ENCODE data around the gene ACOX3. TPM values are rescaled to one million over a fixed set of nuclear protein-coding genes. Genes with fewer than 3 reads are reported as not detected.

ACOX3 gene
- total and polyA plus RNA-seq, 2 of the 8 experiments (the other 6 are each of a cell fraction or from before 2014, with no cell fraction given), result 2.5 to 9.9 TPM

DNA sequence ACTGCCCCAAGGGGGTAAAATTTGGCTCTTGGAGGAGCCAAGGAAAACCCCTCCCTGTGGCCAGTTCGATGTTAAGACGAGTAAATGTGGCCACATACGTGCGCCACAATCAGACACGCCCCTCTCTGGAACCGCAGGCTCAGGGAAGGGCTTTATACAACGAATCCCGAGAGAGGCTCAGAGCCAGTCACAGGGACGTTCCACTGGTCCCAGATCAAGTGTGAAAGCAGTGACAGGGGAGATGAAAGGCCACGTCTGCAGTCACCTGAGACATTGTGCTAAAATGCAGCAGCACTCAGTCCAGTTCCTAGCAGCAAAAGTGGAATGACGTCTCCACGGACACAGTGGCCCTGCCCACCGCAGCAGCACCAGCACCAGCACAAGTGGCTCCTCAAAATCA, 68.0 kb downstream of the ACOX3 start:
- no peaks in the 10 kb centered on the region for H3K79me1 ChIP-seq (ENCODE audit: low read depth, low read length)
- no peak overlapping the region for H3K14ac ChIP-seq (ENCODE audit: insufficient read length)
- no peak overlapping the region for H2AK5ac ChIP-seq (ENCODE audit: low read depth, low read length)
- CTCF ChIA-PET (ENCODE audit: partially characterized antibody), result interaction anchor here (1.2 kb wide), 1 partner anchor 35 kb away, joined by 4 read pairs; no protein-coding TSS in a partner anchor
- no peak overlapping the region for H4K5ac ChIP-seq (ENCODE audit: insufficient read length, low read depth, low read length)
- H4K8ac ChIP-seq (ENCODE audit: extremely low read depth, insufficient read depth, low read length), result no peak overlapping the region; the same call in 1 of the 2 replicates
- H3K27ac ChIP-seq (ENCODE audit: low read depth, low read length), result no peak overlapping the region
- no peak for TF ChIP-seq BACH1 (IDR thresholded peaks at IDR 0.05; ENCODE audit: low read length)
- H2BK5ac ChIP-seq (ENCODE audit: low read depth, low read length), result no peak overlapping the region
- H3K9me3 ChIP-seq (ENCODE audit: insufficient read depth in 2 of 2, low read depth in 1 of 2, low read length in 1 of 2), result no peaks in the 10 kb centered on the region
- no peak overlapping the region for H2BK15ac ChIP-seq (ENCODE audit: low read length)
- H3K79me2 ChIP-seq (ENCODE audit: control insufficient read depth in 1 of 2, insufficient read depth in 2 of 2, low read length in 2 of 2), result no peaks in the 10 kb centered on the region
- WGBS, 2 experiments (ENCODE audit: extremely low coverage in 1 of 2, insufficient coverage in 1 of 2, insufficient read length in 1 of 2, insufficient replicate concordance in 2 of 2, low coverage in 1 of 2, low lambda C conversion rate in 2 of 2, missing lambda C conversion rate in 1 of 2), result 89% methylated on average over 13 of the region's 13 CpGs; no CpG with 5 or more reads in 1 of the 2 experiments
- no peak overlapping the region for H3K56ac ChIP-seq (replicated peaks; ENCODE audit: insufficient read length, low read depth, low read length)
- H2BK20ac ChIP-seq (ENCODE audit: low read length), result no peak overlapping the region
- no peak overlapping the region for H3K23ac ChIP-seq (ENCODE audit: insufficient read length)
- H3K9ac ChIP-seq (replicated peaks in 1 of 4; ENCODE audit: extremely low read depth in 1 of 4, low read depth in 3 of 4, low read length in 3 of 4), result no peak overlapping the region
- no peak overlapping the region for H3K4me3 ChIP-seq (ENCODE audit: extremely low read depth in 1 of 4, insufficient read depth in 2 of 4, low read depth in 3 of 4, low read length in 4 of 4)
- no peak overlapping the region for H4K91ac ChIP-seq (replicated peaks; ENCODE audit: insufficient read length, low read length)
- no peak overlapping the region for H2AFZ ChIP-seq (ENCODE audit: low read length)
- no peak overlapping the region for H3K4ac ChIP-seq (replicated peaks; ENCODE audit: insufficient read length, low read depth, low read length)
- H3K4me1 ChIP-seq (replicated peaks in 1 of 4; ENCODE audit: control insufficient read depth in 3 of 4, insufficient read depth in 4 of 4, low read length in 3 of 4), result peaks cover 0 to 5% (median 2%) of the 10 kb centered on the region in 4 experiments; a peak in 2 of 7 replicates
- H4K20me1 ChIP-seq (replicated peaks in 1 of 2; ENCODE audit: control insufficient read depth in 1 of 2, insufficient read depth in 2 of 2, low read length in 2 of 2), result peaks cover 0 to 6% of the 10 kb centered on the region in 2 experiments
- DNase-seq (ENCODE audit: low read depth in 1 of 2, low spot score in 2 of 2), result no peak
- H3K23me2 ChIP-seq (ENCODE audit: low read depth, low read length), result no peaks in the 10 kb centered on the region
- no peak overlapping the region for H2BK120ac ChIP-seq (replicated peaks; ENCODE audit: low read depth, low read length)
- no peak overlapping the region for H3K18ac ChIP-seq (ENCODE audit: extremely low read depth, low read length)
- POLR2A ChIA-PET (ENCODE audit: partially characterized antibody), result interaction anchor here (1.3 kb wide), 1 partner anchor 11 kb away, joined by 3 read pairs; no protein-coding TSS in a partner anchor
- no peaks in the 10 kb centered on the region for H3K36me3 ChIP-seq (ENCODE audit: control insufficient read depth in 2 of 4, insufficient read depth in 4 of 4, low read length in 3 of 4)
- no peaks in the 10 kb centered on the region for H3K27me3 ChIP-seq (replicated peaks in 1 of 4; ENCODE audit: control insufficient read depth in 3 of 4, extremely low read depth in 1 of 4, insufficient read depth in 3 of 4, low read length in 3 of 4)
- H3K4me2 ChIP-seq (ENCODE audit: insufficient read depth in 1 of 2, low read depth in 2 of 2, low read length in 2 of 2), result no peak overlapping the region
- FAIRE-seq, result no peak
- no peak overlapping the region for H2BK12ac ChIP-seq (ENCODE audit: low read depth, low read length)
